Hematopoietic multipotent progenitor cell treated with erythropoietin and hydrocortisone succinate and interleukin-3 and kit ligand, for 4 days (in vitro differentiated cells): ENCODE data around the gene PRDM1.

Source experiments
- DNase-seq: peaks from one replicate; pipeline ENCODE4 v3.0.0-alpha.2; 2015

The PRDM1 gene

DNA sequence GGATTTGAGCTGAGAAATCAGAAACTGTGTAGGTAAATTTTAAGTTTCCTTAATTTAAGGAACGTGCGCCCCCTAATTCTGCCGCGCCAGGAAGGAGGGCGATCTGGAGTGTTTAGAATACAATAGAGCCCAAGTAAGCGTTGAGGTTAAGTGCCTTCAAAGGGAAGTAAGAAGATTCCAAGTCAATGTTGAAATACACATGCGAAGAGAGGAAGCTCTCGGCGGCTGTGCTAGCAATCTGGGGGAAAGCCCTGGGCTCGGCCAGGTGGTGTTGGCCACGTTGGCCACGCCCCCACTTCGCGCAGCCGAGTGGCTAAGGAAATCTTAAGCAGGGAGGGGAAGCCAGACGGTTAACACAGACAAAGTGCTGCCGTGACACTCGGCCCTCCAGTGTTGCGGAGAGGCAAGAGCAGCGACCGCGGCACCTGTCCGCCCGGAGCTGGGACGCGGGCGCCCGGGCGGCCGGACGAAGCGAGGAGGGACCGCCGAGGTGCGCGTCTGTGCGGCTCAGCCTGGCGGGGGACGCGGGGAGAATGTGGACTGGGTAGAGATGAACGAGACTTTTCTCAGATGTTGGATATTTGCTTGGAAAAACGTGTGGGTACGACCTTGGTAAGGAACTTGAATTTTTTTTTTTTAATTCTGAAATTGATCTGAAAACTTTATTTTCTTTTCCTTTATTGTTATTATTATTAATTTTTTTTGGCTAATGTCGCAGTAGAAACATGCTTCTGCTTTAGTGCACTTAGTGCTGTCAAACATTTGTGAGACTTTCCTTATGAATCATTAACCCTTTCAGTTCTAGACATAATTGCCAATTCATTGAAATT, at the start of gene PRDM1:
PRDM1 (plus strand) TSS at position 353 of the 830 bp plus-strand sequence; CDS start at position 571, 218 bp downstream.
- DNase-seq, result peak; percentile 90

DNA sequence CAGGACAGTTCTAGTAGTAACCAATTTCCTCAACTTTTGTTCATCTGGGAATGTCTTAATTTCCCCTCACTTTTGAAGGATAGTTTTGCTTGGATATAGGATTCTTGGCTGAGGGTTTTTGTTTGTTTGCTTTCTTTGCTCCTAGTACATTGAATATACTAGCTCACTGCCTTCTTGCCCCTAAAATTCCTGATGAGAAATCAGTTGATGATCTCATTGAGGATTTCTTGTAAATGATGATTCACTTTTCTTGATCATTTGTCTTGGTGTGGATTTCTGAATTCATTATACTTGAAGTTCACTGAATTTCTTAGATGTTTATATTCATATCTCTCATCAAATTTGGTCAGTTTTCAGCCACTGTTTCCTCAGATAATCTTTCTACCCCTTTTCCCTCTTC, 49.1 kb upstream of the PRDM1 start:
- no peak for DNase-seq

DNA sequence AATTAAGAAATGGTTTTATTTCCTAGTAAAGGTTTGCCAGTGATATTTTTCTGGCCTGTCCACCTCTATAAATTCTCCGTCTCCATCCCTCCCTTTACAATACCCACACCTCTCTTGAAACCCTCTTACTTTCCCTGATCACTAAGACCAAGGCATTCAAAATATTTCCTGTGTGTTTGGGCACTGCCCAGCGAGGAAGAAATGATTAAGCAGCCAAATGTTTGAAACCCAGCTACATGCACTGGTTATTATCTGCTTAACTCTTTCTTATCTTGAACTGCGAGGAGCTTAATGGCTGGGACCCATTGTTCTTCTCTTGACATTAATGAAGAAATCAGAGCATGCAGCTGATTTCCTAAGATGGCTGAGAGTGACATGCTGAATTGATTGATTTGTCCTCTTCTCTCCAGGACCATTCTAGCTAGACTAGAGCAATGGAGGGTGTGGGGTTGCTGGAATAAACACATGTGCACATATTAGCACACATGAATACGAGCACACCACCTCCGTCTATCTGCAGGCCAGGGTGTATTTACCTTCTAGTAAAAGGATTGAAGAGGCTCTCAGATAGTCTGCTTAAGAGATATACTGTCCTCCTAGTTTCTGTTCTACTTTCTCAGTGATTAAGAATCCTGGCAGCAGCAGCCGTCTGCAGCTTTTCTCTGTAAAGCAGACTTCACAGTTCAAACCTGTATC, 46.1 kb upstream of the PRDM1 start:
- no peak for DNase-seq

DNA sequence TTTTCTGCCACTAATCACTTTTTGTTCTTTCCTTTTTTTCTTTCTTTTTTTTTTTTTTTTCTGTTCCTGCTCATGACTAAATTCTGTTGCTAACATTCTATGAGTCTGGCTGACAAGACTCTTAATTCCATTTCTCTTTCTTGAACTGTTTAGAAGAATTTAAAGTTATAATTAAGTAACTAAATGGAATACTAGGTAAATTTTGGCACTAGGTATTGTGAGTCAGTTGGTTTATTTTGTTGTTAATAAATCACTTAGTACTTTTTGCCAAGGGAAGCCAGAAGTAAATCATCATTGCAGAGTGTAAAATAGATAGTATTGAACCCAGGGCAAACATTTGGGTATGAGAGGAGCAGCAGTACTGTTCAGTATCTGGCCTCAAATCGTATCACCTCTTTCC, 42.0 kb upstream of the PRDM1 start:
- DNase-seq, result no peak

DNA sequence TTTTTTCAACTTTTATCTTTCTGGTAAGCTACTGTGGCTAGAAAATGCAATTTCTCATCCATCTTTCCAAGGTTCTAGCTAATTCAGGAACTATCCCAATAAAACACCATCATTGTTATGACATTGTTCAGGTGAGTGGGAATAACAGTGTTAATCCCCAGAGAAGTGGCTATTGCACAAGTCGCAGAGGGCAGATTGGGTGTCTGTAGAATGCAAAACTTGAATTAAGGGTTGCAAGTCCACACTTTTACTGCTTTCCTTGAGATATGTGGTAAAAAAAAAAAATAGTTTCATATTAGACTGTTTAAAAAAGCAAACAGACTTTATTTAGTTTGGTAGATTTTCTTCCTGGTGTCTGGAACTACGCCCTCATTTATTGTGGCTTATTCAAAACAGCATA, 41.1 kb upstream of the PRDM1 start:
- DNase-seq, result no peak

DNA sequence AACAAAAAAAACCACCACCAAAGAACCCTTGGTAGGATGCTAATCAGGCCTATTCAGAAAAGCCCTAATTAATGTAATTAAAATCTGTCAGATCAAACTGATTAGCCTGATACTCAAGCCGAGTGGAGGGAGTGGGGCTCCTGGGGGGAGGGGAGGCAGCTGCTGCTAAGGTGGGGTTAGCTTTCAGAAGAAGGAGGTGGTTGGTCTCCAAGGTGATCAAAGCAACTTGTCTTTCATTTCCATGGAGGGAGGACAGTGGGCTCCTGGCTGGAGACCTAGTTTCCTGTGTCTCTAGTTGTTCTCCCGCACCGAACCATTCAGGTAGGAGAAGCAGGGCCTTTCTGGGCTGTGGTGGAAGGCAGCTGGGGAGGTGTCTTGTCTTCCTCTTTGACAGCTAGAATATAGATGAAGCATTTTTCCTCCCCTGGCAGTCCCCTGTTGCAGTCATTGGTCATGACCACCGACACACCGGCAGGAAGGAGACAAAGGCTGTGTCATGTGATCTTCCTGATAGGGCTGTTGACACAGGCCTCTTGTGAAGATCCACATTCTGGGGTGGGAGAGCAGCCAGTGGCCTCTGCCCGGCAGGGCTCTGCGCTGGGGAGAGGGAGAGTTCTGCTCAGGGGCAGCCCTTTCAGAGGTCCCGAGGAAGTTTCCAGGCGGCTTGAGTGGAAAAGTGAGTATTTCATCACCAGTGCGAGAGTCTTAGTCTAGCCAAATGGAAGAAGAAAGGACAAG, 39.9 kb upstream of the PRDM1 start:
- no peak for DNase-seq

DNA sequence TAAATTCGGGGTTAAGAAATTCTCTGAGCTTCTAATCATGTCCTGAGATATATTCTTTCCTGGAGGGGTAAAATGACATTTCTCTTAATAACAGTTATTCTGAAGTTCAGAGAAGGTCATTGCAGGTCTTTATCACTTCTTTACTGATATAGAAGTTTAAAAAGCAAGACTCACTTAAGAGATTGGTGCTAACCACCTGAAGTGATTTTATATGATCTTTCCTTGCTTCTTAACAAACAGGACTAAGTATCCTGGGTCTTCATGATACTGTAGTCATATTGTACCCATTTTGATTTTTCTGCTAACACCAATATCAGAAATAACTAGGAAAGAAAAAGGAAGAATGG, 39.3 kb upstream of the PRDM1 start:
- no peak for DNase-seq

DNA sequence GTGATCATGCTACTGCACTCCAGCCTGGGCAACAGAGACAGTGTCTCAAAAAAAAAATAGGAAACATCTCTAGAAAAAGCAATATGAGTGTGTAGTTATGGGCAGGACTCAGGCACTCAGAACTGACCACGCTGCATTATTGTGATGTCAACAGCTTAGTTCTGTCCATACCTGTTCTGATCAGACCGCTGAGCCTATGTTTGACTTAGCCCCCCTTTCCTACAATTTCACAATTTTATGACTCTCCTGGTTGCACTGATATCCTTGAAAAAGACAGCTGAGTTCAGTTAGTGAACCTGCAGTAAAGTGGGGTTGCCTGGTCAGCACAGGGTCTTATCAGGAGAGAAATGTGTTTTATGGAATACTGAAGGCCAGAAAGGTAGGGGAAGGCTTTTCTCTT, 37.8 kb upstream of the PRDM1 start:
- DNase-seq, result no peak

DNA sequence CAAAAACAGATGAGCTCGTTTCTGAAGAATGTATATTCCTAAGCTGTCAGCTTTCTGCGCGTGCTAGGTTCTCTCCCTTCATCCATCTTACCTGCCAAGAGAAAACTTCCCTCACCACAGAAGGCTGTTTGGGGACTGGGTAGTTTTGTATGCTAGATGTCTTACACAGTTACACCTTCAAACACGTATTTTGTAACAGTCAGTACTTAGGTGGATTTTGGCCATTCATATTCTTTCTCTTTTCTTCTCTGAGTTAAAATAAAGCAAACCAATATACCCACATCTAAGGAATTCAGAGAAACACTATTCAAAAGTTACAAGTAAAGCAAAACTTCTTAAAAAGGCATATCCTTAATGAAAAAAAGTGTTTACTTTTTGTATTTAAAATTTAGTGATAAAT, 35.6 kb upstream of the PRDM1 start:
- no peak for DNase-seq

DNA sequence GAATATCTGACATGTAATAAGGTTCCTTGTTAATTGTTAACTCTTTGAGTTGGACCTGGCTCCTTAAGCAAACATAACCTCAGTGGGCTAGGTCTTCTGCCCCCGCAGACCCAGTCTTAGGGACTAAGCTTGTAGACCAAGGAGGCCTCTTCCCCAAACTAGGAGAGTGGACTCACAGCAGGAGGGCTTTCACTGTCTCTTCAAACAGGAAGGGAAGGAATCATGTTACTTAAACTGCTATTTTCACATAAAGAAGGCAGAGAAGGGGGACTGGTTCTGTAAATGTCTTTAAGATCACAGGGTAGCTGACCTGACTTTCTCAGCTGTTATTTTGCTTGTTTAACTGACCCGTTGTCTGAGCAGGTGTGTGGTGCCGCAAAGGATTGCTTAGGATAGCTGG, 34.9 kb upstream of the PRDM1 start:
- no peak for DNase-seq

DNA sequence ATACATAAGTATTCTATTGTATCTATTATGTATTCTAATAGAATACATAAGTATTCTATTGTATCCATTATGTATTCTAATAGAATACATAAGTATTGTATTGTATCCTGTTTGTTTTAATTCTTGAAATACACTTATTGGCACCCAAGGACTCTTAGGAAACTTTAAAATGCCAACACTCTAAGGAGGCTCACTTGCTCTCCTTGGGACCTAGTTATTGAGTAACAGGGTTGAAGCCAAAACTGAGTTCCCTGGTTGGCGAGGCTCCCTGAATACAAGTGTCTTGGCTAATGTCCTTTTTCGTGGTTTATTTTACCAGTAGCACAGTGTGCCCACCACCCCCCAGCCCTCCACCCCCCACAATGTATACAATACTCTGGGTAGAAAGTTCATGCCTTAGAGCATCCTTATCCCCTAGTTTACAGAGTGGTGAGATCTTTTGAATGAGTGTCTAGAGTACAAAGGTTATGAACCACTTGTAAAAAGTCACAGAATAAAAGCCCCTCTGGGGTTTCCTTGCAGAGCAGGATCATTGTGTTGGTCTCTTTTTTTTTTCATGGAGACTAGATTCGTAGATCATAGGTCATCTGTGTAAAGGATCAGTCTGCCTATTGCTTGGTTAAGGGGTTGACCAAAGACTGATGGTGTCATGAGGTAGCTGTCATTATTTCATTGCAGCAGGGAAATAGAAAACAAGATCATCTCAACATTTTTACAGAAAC, 32.5 kb upstream of the PRDM1 start:
- DNase-seq, result no peak

DNA sequence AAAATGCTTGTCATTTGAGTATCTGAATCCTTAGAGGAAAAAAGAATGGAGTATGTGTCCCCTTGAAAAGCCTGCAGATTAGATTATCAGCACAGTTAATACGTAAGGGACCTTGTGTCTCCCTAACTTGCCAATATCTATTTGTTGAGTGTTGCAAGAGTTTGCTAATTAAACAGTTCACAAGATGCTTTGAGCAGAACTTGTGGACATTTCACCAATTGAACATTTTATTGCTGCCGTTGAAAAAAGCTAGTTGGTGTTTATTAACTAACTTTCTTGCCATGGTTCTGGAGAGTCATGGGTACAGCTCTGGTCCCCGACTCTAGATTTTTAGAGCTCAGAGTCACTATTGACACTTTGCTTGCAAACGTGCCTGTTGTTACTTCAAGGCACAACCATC, 30.6 kb upstream of the PRDM1 start:
- DNase-seq, result no peak

DNA sequence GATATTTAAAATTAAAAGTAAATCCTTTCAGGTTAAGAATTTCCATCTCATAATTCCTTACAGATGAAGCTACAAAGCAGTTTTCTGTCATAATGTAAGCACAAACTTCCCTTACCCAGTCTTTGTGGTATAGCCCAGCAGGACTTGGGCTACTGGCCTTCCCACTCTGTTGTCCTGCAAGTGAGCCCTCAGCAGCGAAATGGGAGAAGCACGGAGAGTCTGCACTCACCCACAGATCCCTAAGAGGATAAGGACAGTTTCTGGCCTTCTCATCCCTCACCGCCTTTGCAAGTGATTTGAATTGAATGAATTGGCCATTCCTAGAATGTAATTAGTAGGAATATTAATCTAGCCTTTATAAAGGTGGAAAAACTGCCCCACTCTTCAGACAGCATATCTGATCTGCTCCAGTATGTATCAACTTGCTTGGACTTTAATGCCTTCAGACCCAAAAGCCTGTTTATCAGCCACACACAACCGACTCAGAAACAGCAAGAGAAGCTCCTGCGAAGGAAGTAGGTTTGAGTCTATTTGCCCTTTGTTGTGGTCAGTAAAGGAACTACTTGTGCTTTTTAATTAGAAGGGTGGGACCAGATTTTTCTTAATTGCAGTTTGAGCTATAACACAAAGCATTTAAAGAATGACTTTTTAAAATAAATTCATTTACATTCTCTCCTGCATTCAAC, 29.9 kb upstream of the PRDM1 start:
- DNase-seq, result peak; percentile 4

DNA sequence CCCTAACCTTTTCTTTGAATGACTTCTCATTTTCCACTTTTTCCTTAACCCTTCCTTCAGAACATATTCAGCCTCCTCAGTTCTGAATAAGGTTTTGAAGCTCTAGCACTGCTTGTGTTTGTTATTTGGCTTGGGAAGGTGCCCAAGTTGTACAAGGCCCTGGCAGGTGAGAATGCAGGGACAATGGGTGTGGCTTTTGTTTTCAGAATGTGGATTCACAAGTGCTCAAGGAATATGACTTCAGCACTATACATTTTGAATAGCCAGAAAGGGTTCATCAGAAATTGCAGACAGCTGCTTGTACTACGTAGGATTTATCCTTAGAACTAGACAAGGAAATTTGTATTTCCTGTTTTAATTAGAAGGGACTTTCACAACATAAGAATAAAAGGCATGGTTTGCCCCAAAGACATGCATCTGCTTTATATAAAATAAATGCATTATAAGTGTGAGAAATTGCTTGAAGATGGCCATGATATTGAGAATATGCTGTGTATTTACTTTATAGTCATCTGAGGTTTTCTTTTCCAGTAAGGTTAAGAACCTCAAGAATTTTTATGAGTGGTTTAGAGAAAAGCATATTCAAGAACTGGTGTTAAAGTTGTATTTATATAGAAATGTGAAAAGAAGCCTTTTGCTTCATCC, 29.3 kb upstream of the PRDM1 start:
- DNase-seq, result no peak

DNA sequence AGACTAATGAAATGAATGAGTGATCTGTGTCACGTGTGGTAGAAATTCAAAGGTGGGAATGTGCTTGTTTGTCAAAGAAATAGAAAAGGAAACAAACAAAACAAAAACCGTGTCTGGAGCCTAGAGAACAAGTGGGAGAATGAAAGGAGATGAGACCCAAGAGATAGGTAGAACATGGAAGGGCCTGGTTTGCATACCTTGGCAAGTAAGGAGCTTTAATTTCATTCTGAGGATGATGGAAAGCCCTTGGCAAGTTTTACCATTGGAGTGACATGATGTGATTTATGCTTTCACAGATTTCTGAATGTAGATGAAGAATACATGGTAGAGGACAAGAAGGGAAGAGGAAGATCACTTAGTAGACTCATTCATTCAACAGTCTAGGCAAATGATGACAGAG, 26.8 kb upstream of the PRDM1 start:
- DNase-seq, result no peak

DNA sequence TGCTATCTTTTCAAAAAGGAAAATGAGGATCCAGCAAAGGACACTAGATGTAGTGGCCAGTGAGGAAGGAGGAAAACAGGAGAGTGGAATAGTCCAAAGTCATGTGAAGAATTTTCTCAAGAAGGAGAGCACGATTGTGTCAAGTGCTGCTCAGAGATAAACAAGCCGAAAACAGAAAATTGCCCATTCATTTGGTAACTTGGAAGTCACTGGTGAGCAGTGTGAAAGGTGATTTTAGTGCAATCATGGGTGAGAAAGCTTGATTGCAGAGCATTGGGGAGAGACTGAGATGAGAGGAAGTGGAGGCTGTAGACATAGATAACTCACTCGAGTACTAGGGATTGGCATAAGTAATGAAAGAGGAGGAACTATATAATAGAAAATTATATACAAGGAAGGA, 26.0 kb upstream of the PRDM1 start:
- no peak for DNase-seq

DNA sequence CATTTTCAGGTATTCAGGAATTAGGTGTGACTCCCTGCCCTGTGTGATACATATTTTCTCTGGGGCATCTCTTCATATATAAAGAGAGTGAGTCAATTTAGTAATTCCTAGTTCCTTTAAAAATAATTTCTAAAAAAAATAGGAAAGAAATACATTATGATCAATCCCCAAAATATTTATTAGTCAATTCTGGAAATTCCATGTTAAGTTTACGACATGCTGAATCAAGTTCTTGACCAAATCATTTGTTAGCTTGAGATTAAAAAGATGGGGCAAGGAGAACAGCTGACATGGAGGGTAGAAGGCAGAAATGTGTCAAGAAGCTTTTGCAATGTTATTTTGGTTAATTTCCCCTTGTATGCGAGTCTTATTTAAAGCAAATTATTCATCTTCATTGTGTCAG, 22.7 kb upstream of the PRDM1 start:
- no peak for DNase-seq

DNA sequence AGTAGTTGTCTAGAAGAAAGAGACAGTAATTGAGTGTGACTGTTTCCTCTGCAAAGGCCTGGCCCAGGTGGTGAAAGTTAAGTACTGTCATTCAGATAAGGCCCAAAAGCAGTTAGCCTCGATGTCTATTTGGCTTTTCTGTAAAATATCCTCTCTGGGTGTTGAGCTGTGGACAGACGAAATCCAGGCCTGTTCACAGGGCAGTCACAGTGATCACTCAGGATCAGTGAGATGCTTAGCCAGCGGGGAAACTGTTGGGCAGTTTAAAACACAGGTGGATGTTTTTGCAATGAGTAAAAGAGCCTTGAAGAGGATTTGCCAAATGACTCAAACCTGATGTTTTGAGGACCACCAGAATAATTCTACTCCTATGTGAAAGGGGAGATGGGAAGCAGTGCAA, 22.0 kb upstream of the PRDM1 start:
- no peak for DNase-seq

DNA sequence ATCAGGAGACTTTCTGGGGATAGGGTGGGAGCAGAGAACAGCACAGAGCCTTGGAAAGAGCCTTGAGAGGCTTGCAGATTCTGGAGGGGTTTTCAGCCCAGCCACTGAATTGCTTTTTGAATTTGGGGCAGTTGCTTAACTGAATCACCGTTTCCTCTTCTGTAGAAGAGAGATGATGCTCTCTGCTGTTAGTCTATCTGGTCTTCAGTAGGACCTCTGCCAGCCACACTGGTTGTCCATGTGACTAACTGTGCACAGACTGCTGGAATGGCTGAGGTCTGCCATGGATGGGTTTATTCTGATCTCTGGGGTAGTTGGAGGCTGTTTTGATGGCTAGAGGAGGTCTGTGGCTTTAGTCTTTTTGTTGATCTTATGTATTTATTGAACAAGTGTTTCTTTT, 21.4 kb upstream of the PRDM1 start:
- DNase-seq, result no peak

DNA sequence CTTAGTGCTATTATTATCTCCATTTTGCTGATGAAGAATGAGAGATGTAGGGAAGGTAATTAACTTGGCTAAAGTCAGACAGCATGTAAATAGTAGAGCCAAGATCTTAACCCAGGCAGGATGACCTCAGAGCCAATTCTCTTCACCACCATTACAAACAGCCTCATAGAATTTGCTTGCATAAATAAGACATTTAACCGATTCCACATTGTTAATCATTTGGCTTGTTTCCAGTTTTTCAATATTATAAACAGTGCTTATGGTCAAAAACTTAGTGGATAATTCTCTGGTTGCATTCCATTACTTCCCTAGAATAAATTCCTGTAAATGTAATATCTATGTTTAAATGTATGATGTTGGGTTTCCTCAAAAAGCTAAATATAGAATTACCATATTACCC, 19.1 kb upstream of the PRDM1 start:
- DNase-seq, result no peak

DNA sequence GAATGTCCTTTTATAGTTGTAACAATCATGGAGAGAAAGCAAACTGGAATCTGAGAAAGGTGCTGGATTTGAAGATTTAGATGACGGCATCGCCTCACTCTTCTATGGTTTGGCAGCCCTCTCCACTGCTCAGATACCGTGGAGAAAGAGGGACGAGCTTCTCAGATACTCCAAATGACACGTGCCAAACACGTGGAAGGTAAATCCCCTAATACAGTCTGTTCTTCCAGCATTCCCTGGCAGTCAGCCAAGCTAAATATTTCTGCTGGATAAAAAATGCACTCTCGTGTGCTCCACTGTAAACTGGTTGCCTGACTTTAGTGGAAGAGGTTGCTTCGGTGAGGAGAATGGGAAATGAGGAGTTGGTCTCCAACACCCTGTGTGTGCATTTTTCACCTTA, 16.7 kb upstream of the PRDM1 start:
- no peak for DNase-seq

DNA sequence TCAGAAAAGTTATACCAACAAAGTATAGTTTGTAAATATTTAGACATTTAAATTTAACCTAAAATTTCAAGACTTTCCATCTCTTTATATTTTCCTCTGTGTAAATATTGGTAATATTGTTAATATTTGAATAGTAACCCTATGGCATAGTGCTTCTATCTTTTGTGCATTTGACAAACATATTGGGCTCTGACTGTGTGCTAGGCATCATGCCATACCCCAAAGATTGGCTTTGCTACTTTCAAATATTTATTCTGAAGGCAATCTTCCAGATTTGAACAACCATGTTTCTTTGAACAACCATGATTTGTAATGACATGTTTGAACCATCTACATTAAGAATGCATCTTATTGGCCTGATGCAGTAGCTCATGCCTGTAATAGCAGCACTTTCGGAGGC, 15.5 kb upstream of the PRDM1 start:
- no peak for DNase-seq
